ENCODE results near the gene SLC46A2. TPM values are rescaled to one million over a fixed set of nuclear protein-coding genes. Genes with fewer than 3 reads are reported as not detected.
A peak's percentile ranks its signal among the peaks of the same experiment; 100 is the strongest.

The SLC46A2 gene
- total RNA-seq, 1 donor from 2014 or later: not detected

GRCh38 chr9:112887381-112887780, 3.3 kb downstream of the SLC46A2 start:
- DNase-seq (ENCODE audit: low spot score): no peak
- no peak for ATAC-seq

DNA sequence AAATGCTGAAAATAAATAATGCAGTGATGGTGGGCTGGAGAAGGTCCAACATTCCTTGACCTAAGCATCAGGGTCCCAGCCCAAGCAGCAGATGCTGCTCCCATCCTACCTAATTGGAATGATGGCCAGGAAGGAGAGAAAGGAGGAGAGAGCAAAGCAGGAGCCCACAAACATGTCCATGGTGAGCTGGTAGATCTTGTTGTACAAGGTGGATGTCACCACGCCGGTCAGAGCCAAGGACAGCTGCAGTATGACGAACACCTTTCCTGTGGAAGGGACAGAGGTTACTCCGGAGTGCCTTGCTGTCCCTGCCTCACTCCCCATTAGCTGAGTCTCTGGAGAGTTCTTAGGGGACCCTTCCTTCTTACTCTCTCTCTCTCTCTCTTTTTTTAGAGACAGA, 4.3 kb downstream of the SLC46A2 start:
- DNase-seq (ENCODE audit: low spot score) (no peak), ATAC-seq (no peak)

- no peak for DNase-seq (ENCODE audit: low spot score)
- no peak for ATAC-seq
Observed at GRCh38 chr9:112885324-112885723, 5.4 kb downstream of the SLC46A2 start.

DNA sequence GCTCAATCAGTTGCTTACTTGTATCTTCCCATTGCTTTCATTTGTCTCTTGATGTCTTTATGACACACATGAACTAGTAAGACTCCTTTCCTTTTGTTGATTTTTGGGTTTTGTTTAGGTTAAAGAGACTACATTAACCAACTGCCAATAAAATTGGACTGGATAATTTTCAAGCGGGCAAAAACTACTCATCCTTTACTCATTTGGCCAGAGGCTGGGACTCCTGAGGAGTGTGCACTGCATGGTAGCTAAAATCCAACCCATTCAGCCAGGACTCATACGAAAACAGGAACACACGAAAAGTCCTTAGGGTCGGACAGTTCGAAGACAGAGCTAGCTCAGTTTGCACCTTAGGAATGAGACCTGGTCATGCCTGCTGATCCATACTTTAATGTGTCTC, 6.0 kb downstream of the SLC46A2 start:
- ATAC-seq: no peak
- DNase-seq (ENCODE audit: low spot score): no peak

DNA sequence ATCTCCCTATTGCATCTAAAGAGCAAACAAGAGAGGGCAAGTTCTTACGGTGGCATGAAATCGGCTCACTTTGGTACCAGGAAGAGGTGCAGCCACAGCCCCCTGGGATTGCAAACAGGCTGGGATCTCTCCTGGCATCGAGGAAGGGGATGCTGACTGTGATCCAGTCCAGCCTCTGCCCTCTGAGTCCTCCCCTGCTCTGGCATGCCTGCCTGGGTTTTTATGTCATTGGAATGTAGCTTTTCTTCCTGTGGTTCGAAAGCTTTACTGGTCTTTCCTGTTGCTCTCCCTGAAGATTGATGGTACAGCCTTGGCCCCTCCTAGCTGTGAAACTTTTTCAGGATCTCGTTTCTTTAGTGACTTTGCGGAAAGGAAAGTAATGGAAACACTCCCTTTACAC, 6.6 kb downstream of the SLC46A2 start:
- DNase-seq (ENCODE audit: low spot score) (peak; percentile 30), ATAC-seq (no peak)

DNA sequence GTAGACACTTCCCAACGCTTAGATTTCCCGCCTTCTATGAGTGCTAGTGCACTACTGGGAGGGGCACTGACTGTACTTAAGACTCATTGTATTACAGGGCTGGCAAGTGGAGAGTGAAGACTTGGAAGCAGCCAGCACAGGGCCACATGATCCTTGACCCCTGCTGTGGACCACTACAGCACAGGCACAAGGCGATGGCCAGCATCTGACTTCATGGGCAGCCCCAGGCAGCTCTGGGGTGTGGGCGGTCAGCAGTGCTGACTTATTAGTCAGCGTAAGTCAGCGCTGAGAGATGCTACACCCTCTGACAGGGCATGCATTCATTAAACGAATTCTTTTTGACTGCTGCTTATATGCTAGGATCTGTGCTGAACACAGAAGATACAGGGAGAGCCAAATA, 9.3 kb downstream of the SLC46A2 start:
- DNase-seq (ENCODE audit: low spot score): no peak
- ATAC-seq: no peak

- ATAC-seq: no peak
- no peak for DNase-seq (ENCODE audit: low spot score)
Observed at GRCh38 chr9:112880650-112881049, 10.0 kb downstream of the SLC46A2 start.

DNA sequence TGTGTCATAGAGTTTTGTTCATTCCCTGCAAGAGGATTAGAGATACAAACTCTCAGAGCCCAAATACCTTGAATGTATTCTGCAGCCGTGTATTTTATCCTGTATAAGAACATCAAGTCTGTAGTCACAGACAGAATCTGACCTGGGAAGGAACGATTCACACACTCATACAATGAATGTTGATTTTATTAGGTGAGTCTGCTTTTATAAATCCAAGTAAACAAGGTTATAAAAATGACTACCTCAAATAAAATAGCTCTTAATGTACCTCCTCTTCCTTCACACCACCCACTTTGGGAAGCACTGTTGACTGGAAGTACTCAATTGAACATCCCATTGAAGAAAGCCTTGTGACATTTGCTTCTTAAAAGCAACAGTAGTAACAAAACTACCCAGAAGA, 11.9 kb downstream of the SLC46A2 start:
- DNase-seq (ENCODE audit: low spot score) (no peak), ATAC-seq (no peak)

DNA sequence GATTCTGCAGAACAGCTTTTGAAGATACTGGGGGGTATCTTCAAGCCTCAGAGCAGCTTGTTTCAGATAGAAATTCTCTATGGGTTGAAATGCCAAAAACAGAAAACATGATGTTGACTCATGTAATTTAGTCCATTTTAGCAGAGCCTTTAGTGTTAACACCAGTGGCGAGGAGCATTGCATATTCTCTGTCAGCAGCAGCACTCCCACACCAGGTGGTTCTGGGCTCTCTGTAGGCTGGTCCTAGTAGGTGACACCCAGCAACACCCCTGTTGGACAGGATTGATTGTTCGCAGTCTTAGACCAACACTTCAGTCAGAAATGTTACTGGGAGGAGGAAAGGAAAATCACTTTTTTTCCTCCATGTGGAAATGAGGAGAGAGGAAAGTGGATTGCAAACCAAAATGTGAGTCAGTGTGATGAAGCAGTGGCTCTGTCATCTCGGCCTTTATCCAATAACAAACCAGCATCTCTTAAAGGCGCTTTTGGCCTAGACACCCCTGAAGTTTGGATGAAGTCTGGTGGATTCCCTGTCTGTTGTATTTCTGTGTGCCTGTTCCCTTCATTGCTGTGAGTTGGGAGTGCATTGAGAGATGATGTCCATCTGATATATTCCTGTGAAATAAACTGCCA, 16.8 kb downstream of the SLC46A2 start:
- ATAC-seq: no peak
- DNase-seq (ENCODE audit: low spot score): no peak

DNA sequence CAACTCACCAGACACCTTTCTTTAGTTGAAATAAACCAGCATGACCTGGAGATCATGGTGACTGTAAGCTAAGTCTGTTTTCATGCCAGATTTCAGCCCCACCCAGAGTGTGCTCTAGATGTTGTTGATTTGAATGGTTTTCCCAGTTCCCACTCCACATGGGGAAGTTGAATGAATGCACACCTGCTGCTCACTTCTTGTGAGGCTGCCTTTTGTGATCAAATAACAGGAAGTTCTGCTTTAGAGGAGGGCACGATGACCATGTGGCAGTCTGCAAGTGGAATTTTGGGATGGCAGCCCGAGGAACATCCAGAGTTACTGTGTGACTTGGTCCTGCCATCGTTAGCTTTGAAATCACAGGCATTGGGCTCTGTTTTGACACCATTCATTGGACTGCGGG, 18.7 kb downstream of the SLC46A2 start:
- DNase-seq (ENCODE audit: low spot score) (no peak), ATAC-seq (no peak)

DNA sequence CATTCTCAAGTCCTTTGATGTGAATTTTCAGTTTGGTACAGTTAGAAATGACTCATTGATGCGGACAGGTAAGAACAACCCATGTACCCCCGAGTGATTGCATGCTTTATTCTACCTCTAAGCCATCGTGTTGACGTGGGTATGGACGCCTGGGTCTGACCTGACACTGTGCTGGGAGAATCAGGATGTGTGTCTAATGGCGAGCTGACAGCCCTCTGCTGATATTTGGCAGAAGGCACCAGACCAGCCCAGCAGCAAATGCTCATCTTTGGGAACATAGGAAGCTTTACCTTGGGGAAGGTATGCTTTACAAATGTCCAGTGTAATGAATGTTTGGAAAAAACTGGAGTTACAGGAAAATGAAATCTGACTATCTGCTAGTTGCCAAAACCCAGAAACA, 20.1 kb downstream of the SLC46A2 start:
- no peak for DNase-seq (ENCODE audit: low spot score)
- ATAC-seq: no peak

- DNase-seq (ENCODE audit: low spot score) (no peak), ATAC-seq (no peak)
Observed at GRCh38 chr9:112869917-112870316, 20.8 kb downstream of the SLC46A2 start.

- DNase-seq (ENCODE audit: low spot score) (no peak), ATAC-seq (no peak)
Observed at GRCh38 chr9:112869041-112869529, 21.6 kb downstream of the SLC46A2 start.

DNA sequence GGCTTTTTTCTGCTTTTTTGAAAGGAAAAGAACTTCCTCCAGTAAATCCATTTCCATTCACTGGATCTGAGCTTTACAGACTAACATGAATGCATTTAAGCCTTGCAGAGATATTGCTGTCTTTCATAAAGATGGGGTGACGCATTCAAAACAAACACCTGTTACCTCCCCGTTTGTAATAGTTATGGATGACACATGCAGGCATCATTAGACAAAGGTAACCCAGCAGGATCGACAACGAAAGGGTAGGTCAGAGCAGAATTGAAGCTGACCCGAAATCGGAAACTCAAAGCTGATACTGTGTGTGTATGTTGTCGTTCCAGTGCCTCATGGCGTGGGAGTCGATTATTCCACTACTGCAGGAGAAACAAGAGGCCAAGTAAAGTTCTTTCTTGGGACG, 22.2 kb downstream of the SLC46A2 start:
- ATAC-seq: no peak
- no peak for DNase-seq (ENCODE audit: low spot score)

DNA sequence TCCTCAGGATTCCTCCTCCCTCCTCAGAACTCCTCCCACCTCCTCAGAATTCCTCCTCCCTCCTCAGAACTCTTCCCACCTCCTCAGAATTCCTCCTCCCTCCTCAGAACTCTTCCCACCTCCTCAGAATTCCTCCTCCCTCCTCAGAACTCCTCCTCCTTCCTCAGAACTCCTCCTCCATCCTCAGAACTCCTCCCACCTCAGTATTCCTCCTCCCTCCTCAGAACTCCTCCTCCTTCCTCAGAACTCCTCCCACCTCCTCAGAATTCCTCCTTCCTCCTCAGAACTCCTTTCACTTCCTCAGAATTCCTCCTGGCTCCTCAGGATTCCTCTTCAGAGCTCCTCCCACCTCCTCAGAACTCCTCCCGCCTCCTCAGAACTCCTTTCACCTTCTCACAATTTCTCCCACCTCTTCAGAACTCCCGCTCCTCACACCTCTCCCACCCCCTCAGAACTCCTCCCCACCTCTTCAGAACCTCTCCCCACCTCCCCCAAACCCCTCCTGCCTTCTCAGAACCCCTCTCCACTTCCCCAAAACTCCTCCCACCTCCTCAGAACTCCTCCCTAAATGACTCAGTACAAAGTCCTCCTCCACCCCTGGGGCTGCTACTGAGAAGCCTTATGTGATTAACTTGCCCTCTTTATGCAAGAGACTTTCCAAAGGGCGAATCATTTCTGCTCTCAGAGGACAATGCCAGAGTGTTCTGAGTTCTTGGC, 23.2 kb downstream of the SLC46A2 start:
- DNase-seq (ENCODE audit: low spot score): no peak
- ATAC-seq: no peak

- DNase-seq (ENCODE audit: low spot score): no peak
- ATAC-seq: no peak
Observed at GRCh38 chr9:112866662-112867274, 23.9 kb downstream of the SLC46A2 start.

DNA sequence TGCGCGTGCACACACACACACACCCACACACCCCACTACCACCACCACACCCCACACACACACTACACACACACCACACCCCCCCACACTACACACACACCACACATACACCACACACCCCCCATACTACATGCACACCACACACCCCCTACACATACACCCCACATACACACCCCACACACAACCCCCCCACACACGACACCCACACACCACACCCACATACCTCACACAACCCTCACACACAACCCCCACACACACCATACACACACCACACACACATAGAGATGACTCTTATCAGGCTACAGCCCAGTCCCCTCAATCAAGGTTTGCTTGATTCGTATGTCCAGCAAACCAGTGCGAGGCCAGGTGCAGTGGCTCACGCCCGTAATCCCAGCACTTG, 25.7 kb downstream of the SLC46A2 start:
- ATAC-seq: no peak
- DNase-seq (ENCODE audit: low spot score): no peak

- ATAC-seq: no peak
- no peak for DNase-seq (ENCODE audit: low spot score)
Observed at GRCh38 chr9:112864403-112864802, 26.3 kb downstream of the SLC46A2 start.

DNA sequence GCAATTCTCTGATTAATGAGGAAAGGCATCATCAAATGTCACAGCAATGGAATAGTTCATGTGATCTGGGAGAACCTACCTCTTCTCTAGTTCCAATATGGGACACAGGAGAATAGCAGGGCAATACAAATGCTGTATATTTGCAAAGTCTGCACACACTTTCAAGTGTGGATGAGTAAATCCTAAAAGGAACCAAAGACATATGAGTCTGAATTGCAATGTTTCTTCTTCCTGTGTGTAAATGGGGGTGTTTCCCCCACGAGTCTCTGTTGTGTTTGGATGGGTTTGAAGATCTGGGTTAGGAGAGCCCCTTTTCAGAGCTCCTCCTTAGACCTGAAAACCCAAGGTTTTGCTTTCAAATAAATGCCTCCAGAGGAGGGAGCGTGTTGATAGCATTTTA, 26.9 kb downstream of the SLC46A2 start:
- no peak for DNase-seq (ENCODE audit: low spot score)
- ATAC-seq: no peak

GRCh38 chr9:112863214-112863613, 27.5 kb downstream of the SLC46A2 start:
- DNase-seq (ENCODE audit: low spot score) (no peak), ATAC-seq (peak; percentile 47)

DNA sequence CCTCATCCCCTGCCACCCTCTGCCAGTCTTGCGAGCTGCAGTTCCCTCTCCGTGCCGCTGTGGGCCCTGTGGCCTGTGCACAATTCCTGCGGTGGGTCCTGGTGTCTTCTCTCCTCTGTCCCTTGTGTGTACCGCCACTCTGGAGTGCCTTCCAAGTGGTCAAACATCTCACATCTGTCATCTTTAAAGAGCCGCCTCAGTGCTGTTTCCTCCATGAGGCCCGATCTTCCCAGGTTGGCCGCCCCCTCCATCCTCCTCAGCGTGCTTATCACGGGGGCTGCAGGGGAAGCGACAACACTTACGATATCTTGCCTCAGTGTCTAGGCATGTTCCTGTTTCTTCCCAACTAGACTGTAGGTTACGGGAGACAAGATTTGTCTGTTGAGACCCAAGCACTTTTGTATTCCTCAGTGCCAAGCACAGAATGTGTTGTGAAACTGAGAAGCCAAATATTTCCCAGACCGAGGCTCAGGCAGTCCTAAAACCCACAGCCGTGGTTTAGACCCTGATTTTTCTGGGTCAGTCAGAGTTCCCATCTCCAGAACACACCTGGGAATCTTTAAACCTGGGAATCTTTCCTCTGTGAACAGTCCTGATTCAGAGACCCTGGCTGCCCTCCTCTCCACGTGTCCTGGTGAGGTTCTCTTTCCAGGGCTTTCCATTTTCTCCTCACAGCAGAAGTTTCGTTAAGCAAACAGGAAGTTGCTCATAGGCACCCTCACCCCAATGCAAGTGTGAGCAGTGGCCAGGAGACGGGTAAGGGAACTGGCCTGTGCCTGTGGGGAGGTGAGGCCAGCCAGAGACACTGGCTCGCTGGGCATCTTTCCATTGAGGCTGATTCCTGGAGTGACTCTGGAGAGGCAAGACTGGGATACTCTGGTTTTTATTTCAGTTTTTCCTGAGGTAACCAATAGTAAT, 28.8 kb downstream of the SLC46A2 start:
- ATAC-seq (peak; percentile 48), DNase-seq (ENCODE audit: low spot score) (no peak)
